Endothelial cell of umbilical vein (primary cell): Measurements from ENCODE around the gene PRR19.

Experiments
- POLR2A ChIP-seq: IDR thresholded peaks from 2 replicates; pipeline ENCODE4 v1.6.1; 2012; ENCODE audit warnings: low read depth, mild to moderate bottlenecking, control low read depth, low read length
- TF ChIP-seq, protein P1 (sequence below): IDR thresholded peaks from 2 replicates; pipeline ENCODE4 v1.6.1; 2011; ENCODE audit not compliant: insufficient read depth, insufficient read length
- TF ChIP-seq, protein P2 (sequence below), 2 donors: IDR thresholded peaks; 1 replicate in 1 of 2; 2 replicates in 1 of 2; pipeline ENCODE4 v1.5.1; 2011; ENCODE audit warnings: low read length in 2 of 2, mild to moderate bottlenecking in 2 of 2, moderate library complexity in 2 of 2, control low read depth in 1 of 2, inconsistent platforms in 1 of 2, low read depth in 1 of 2; ENCODE audit not compliant: insufficient read depth in 1 of 2; ENCODE audit errors: extremely low read depth in 1 of 2

DNA sequence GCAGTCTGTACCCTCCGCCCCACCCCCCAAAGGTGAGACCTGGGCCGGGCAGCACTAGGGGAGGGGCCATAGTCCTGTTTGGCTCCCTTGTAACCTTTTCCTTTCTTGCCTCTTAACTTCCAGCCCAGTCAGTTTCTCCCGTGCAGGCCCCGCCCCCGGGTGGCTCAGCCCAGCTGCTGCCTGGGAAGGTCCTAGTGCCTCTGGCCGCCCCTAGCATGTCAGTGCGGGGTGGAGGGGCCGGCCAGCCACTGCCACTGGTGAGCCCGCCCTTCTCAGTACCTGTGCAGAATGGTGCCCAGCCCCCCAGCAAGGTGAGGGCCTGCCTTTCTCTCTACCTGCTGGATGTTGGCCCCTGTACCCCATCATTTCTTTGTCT is 10.5 kb upstream of the PRR19 start:
- TF ChIP-seq, protein P1, sequence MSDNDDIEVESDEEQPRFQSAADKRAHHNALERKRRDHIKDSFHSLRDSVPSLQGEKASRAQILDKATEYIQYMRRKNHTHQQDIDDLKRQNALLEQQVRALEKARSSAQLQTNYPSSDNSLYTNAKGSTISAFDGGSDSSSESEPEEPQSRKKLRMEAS = no peak
- TF ChIP-seq POLR2A = no peak
- TF ChIP-seq, protein P2, sequence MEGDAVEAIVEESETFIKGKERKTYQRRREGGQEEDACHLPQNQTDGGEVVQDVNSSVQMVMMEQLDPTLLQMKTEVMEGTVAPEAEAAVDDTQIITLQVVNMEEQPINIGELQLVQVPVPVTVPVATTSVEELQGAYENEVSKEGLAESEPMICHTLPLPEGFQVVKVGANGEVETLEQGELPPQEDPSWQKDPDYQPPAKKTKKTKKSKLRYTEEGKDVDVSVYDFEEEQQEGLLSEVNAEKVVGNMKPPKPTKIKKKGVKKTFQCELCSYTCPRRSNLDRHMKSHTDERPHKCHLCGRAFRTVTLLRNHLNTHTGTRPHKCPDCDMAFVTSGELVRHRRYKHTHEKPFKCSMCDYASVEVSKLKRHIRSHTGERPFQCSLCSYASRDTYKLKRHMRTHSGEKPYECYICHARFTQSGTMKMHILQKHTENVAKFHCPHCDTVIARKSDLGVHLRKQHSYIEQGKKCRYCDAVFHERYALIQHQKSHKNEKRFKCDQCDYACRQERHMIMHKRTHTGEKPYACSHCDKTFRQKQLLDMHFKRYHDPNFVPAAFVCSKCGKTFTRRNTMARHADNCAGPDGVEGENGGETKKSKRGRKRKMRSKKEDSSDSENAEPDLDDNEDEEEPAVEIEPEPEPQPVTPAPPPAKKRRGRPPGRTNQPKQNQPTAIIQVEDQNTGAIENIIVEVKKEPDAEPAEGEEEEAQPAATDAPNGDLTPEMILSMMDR (IDR thresholded peaks at IDR 0.05; ENCODE audit: extremely low read depth in 1 of 2, insufficient read depth in 1 of 2, low read depth in 1 of 2, low read length in 2 of 2) = no peak
